ENCODE measurements around the gene JPH2.

JPH2 gene

DNA sequence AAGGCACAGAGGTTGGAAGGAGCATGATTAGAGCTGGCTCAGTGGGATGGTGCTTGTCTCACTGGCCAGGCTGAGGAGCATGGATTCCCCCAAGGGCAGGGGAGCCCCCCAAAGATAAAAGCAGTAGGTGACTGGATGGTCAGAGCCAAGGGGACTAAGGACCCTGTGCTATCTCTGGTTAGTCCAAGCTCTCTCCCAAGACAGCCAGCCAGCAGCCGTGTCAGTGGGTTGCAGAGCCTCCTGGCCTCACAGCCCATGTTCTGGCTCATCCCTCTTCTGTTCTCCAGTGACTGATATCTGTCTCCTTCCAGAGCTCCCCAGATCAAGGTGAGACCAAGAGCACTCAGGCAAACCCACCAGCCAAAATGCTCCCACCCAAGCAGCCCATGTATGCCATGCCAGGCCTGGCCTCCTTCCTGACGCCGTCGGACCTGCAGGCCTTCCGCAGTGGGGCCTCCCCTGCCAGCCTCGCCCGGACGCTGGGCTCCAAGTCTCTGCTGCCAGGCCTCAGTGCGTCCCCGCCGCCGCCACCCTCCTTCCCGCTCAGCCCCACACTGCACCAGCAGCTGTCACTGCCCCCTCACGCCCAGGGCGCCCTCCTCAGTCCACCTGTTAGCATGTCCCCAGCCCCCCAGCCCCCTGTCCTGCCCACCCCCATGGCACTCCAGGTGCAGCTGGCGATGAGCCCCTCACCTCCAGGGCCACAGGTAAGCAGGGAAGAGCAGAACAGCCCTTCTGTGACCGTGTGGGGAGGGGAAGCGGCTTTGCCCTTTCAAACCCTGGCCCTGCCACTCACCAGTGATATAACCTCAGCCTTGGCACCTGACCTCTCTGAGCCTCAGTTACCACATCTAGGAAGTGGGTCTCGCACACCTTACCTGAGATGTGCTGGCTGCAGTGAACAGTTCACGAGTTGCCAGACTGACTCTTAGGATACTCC lies 121.3 kb downstream of the JPH2 start:
- TF ChIP-seq POLR2A (IDR thresholded peaks at IDR 0.05; ENCODE audit: extremely low read depth, insufficient read length) (no peak), MYC (IDR thresholded peaks at IDR 0.05; ENCODE audit: low read depth, low read length) (no peak)
- TF ChIP-seq, protein P1, sequence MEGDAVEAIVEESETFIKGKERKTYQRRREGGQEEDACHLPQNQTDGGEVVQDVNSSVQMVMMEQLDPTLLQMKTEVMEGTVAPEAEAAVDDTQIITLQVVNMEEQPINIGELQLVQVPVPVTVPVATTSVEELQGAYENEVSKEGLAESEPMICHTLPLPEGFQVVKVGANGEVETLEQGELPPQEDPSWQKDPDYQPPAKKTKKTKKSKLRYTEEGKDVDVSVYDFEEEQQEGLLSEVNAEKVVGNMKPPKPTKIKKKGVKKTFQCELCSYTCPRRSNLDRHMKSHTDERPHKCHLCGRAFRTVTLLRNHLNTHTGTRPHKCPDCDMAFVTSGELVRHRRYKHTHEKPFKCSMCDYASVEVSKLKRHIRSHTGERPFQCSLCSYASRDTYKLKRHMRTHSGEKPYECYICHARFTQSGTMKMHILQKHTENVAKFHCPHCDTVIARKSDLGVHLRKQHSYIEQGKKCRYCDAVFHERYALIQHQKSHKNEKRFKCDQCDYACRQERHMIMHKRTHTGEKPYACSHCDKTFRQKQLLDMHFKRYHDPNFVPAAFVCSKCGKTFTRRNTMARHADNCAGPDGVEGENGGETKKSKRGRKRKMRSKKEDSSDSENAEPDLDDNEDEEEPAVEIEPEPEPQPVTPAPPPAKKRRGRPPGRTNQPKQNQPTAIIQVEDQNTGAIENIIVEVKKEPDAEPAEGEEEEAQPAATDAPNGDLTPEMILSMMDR (IDR thresholded peaks at IDR 0.05; ENCODE audit: low read depth, low read length), result no peak
- TF ChIP-seq, protein P2, sequence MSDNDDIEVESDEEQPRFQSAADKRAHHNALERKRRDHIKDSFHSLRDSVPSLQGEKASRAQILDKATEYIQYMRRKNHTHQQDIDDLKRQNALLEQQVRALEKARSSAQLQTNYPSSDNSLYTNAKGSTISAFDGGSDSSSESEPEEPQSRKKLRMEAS (IDR thresholded peaks at IDR 0.05; ENCODE audit: low read depth, low read length), result no peak
- no peak for DNase-seq (ENCODE audit: low read depth)

DNA sequence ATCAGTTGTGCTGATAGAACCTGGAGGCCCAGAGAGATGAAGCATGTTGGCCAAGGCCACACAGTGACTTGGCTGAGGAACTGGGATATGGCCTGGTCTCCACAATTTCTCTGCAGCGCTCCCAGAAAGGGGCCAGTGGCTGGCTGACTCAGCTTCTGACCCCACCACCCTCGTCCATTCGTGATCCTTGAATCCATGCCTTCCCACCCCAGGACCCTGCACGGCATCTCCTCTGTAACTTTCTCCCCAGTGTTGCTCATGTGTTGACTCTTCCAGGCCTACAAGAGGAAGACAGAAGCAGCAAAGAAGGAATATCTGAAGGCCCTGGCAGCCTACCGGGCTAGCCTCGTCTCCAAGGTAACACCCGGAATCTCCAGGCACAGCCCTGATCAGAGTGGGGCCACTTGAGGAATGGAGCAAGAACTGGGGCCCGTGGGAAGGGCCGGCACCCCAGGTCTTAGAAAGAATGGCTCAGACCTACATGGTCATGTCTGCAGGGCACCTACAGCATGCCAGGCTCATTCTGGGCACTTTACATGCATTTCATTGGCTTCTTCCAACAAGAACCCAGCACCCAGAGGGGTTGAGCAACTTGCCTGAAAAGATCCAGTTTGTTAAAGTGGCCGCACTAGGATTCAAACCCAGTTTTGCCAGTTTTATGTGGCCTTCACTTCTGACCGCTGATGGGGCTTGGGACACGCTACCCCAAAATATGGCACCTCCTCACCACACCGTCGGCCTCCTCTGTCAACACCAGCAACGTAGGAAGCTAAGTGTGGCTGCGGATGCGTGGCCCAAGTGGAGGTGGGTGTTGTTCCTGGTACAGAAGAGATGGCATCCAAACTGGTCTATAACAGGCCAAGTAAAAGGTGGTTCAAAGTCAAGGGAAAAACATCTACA lies 122.2 kb downstream of the JPH2 start:
- TF ChIP-seq MYC (IDR thresholded peaks at IDR 0.05; ENCODE audit: low read depth, low read length) (no peak), POLR2A (IDR thresholded peaks at IDR 0.05; ENCODE audit: extremely low read depth, insufficient read length) (no peak)
- TF ChIP-seq, protein P1 (IDR thresholded peaks at IDR 0.05; ENCODE audit: low read depth, low read length), result no peak
- TF ChIP-seq, protein P2 (IDR thresholded peaks at IDR 0.05; ENCODE audit: low read depth, low read length), result no peak
- H3K4me3 ChIP-seq (ENCODE audit: low read depth, low read length), result no peak overlapping the region
- no peak for DNase-seq (ENCODE audit: low read depth)

More for the DNA sequence above, 121.3 kb downstream of the JPH2 start:
- H3K4me3 ChIP-seq (ENCODE audit: low read depth, low read length), result no peak overlapping the region
